GM23248 (cell line): ENCODE measurements around the gene PISD.

Experiments
- EZH2 ChIP-seq: fragments of 200-600 bp; sonication (generic); IDR thresholded peaks from 2 replicates; pipeline ENCODE4 v1.6.1; 2018; ENCODE audit warnings: antibody characterized with exemption, mild to moderate bottlenecking; ENCODE audit not compliant: insufficient read depth, poor library complexity, severe bottlenecking
- EZH2phosphoT487 ChIP-seq: fragments of 200-600 bp; sonication (generic); IDR thresholded peaks from 2 replicates; pipeline ENCODE4 v1.6.1; 2018; ENCODE audit warnings: antibody characterized with exemption, moderate library complexity, mild to moderate bottlenecking, low read depth; ENCODE audit not compliant: insufficient read depth

GRCh38 chr22:31574055-31574670 lies 87.9 kb downstream of the PISD start:
- TF ChIP-seq EZH2phosphoT487 (no peak), EZH2 (no peak)
